ENCODE measurements around the gene SPDYA.

DNA sequence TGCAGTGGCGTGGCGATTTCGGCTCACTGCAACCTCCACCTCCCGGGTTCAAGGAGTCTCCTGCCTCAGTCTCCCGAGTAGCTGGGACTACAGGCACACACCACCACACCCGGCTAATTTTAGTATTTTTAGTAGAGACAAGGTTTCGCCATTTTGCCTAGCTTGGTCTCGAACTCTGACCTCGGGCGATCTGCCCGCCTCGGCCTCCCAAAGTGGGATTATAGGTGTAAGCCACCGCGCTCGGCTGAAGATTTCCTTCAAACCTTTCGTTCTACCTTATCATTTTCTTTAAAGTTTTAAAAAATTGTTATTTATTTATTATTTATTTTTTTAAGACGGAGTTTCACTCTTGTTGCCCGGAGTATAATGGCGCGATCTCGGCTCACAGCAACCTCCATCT is 82.9 kb downstream of the SPDYA start:
- no peak for TF ChIP-seq YY1 (IDR thresholded peaks at IDR 0.05; ENCODE audit: insufficient read depth, insufficient read length)
- TF ChIP-seq SUZ12 (IDR thresholded peaks at IDR 0.05; ENCODE audit: extremely low read depth, insufficient read depth, insufficient read length), result no peak
